BLaER1 (cell line): ENCODE measurements around the gene INF2.

Experiments
- H3K27ac ChIP-seq: shearing (Covaris generic); formaldehyde crosslinking; 2 replicates; pipeline ENCODE4 v1.8.1; 2022
- H3K27me3 ChIP-seq: shearing (Covaris generic); formaldehyde crosslinking; 2 replicates; pipeline ENCODE4 v1.8.1; 2022
- H3K36me3 ChIP-seq: shearing (Covaris generic); formaldehyde crosslinking; 2 replicates; pipeline ENCODE4 v1.8.1; 2022
- H3K4me1 ChIP-seq: shearing (Covaris generic); formaldehyde crosslinking; 2 replicates; pipeline ENCODE4 v1.8.1; 2022
- H3K4me2 ChIP-seq: shearing (Covaris generic); formaldehyde crosslinking; 2 replicates; pipeline ENCODE4 v1.8.1; 2022
- H3K4me3 ChIP-seq: shearing (Covaris generic); formaldehyde crosslinking; 2 replicates; pipeline ENCODE4 v1.8.1; 2022
- H3K9ac ChIP-seq: shearing (Covaris generic); formaldehyde crosslinking; 2 replicates; pipeline ENCODE4 v1.8.1; 2022
- H3K9me3 ChIP-seq: shearing (Covaris generic); formaldehyde crosslinking; 2 replicates; pipeline ENCODE4 v1.8.1; 2022
- H4K20me1 ChIP-seq: shearing (Covaris generic); formaldehyde crosslinking; 2 replicates; pipeline ENCODE4 v1.8.1; 2022
- Cebpa-rat ChIP-seq: shearing (Covaris generic); IDR thresholded peaks from 2 replicates; pipeline ENCODE4 v1.8.1; 2022

INF2 gene

GRCh38 chr14:104689109-104689880 is at the start of gene INF2:
INF2 (plus strand) TSS chr14:104689618; CDS start chr14:104701366, 11,748 bp downstream.
- Histone ChIP-seq H3K4me3 (peak within 1 kb of the TSS; percentile 99), H3K36me3 (peaks cover 29% of the 10 kb centered on the region), H3K9me3 (no peaks in the 10 kb centered on the region), H3K4me1 (peaks cover 74% of the 10 kb centered on the region), H3K27ac (peak within 1 kb of the TSS; percentile 97), H3K27me3 (no peaks in the 10 kb centered on the region), H3K9ac (peak within 1 kb of the TSS; percentile 97), H3K4me2 (peak within 1 kb of the TSS; percentile 100), H4K20me1 (peaks cover 47% of the 10 kb centered on the region)
- no peak for TF ChIP-seq Cebpa-rat

GRCh38 chr14:104639885-104640548 is 49.4 kb upstream of the INF2 start:
- H4K20me1 ChIP-seq = no peaks in the 10 kb centered on the region
- no peak overlapping the region for H3K4me3 ChIP-seq
- no peaks in the 10 kb centered on the region for H3K36me3 ChIP-seq
- H3K27ac ChIP-seq = peak overlapping the region; percentile 56
- H3K4me2 ChIP-seq = peak overlapping the region; percentile 74
- H3K4me1 ChIP-seq = peaks cover 80% of the 10 kb centered on the region
- 0 out of 2 replicates have a peak overlapping the region, but pooled peaks have one; percentile 15 for H3K9ac ChIP-seq
- no peak for TF ChIP-seq Cebpa-rat
- H3K9me3 ChIP-seq = no peaks in the 10 kb centered on the region
- no peaks in the 10 kb centered on the region for H3K27me3 ChIP-seq

GRCh38 chr14:104640681-104641080 is 48.7 kb upstream of the INF2 start:
- no peak for TF ChIP-seq Cebpa-rat
- H3K27me3 ChIP-seq = no peaks in the 10 kb centered on the region
- H3K9me3 ChIP-seq = peaks cover 5% of the 10 kb centered on the region; the same call in 1 of the 2 replicates
- H3K36me3 ChIP-seq = no peaks in the 10 kb centered on the region
- H4K20me1 ChIP-seq = no peaks in the 10 kb centered on the region
- 0 out of 2 replicates have a peak overlapping the region, but pooled peaks have one; percentile 15 for H3K9ac ChIP-seq
- peaks cover 77% of the 10 kb centered on the region for H3K4me1 ChIP-seq
- H3K27ac ChIP-seq = peak overlapping the region; percentile 56; the same call in 1 of the 2 replicates
- no peak overlapping the region for H3K4me3 ChIP-seq
- peak overlapping the region; percentile 74 for H3K4me2 ChIP-seq

- Histone ChIP-seq H3K4me3 (no peak overlapping the region), H3K9ac (peak overlapping the region; percentile 66)
Measured at GRCh38 chr14:104641753-104642539, 47.5 kb upstream of the INF2 start.

GRCh38 chr14:104642540-104642868 is 46.9 kb upstream of the INF2 start:
- Histone ChIP-seq H3K4me2 (peak overlapping the region; percentile 74), H3K9ac (peak overlapping the region; percentile 66)

More at GRCh38 chr14:104641753-104642539, 47.5 kb upstream of the INF2 start:
- peaks cover 69% of the 10 kb centered on the region for H3K4me1 ChIP-seq
- H3K27ac ChIP-seq = peak overlapping the region; percentile 86
- peaks cover 17% of the 10 kb centered on the region for H3K9me3 ChIP-seq
- H3K4me2 ChIP-seq = peak overlapping the region; percentile 74
- no peaks in the 10 kb centered on the region for H3K27me3 ChIP-seq
- no peak for TF ChIP-seq Cebpa-rat
- H3K36me3 ChIP-seq = no peaks in the 10 kb centered on the region
- no peaks in the 10 kb centered on the region for H4K20me1 ChIP-seq

GRCh38 chr14:104643306-104643705 is 46.1 kb upstream of the INF2 start:
- TF ChIP-seq Cebpa-rat = no peak
- no peaks in the 10 kb centered on the region for H3K27me3 ChIP-seq
- H3K4me1 ChIP-seq = peaks cover 82% of the 10 kb centered on the region
- no peaks in the 10 kb centered on the region for H4K20me1 ChIP-seq
- no peaks in the 10 kb centered on the region for H3K36me3 ChIP-seq
- H3K4me3 ChIP-seq = no peak overlapping the region
- no peak overlapping the region for H3K27ac ChIP-seq
- peak overlapping the region; percentile 27; the same call in 1 of the 2 replicates for H3K4me2 ChIP-seq
- H3K9me3 ChIP-seq = peaks cover 20% of the 10 kb centered on the region
- H3K9ac ChIP-seq = no peak overlapping the region

More at GRCh38 chr14:104642540-104642868, 46.9 kb upstream of the INF2 start:
- no peaks in the 10 kb centered on the region for H3K36me3 ChIP-seq
- H3K9me3 ChIP-seq = peaks cover 20% of the 10 kb centered on the region
- no peaks in the 10 kb centered on the region for H3K27me3 ChIP-seq
- no peak for TF ChIP-seq Cebpa-rat
- peak overlapping the region; percentile 86 for H3K27ac ChIP-seq
- H3K4me3 ChIP-seq = no peak overlapping the region
- H4K20me1 ChIP-seq = no peaks in the 10 kb centered on the region
- H3K4me1 ChIP-seq = peaks cover 75% of the 10 kb centered on the region

DNA sequence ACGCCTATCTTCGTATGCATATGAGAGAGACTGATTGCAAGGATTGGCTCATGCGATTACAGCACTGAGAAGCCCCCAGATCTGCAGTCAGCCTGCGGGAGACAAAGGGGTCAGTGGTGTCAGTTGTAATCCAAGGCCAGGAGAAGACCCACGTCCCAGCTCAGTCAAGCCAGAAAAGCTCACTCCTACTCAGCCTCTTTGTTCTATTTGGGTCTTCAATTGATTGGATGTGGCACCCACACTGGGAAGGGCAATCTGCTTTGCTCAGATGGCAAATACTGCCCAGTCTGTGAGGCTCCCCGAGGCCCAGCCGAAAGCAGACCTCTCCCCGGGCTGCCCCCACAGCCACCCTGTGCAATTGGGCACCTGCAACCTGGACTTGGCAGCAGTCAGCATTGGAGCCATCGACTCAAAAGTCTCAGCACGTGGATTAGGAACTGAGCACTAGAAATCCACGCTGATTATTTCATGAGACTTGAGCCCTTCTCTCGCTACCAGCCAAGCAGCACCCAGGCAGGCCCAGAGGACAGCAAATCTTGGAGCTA is 45.3 kb upstream of the INF2 start:
- Histone ChIP-seq H3K9ac (no peak overlapping the region), H3K4me1 (peaks cover 77% of the 10 kb centered on the region), H3K4me2 (peak overlapping the region; percentile 17), H3K27ac (peak overlapping the region; percentile 25; the same call in 1 of the 2 replicates), H3K36me3 (no peaks in the 10 kb centered on the region), H3K4me3 (no peak overlapping the region), H3K27me3 (no peaks in the 10 kb centered on the region), H4K20me1 (no peaks in the 10 kb centered on the region), H3K9me3 (peaks cover 20% of the 10 kb centered on the region)
- TF ChIP-seq Cebpa-rat = no peak

DNA sequence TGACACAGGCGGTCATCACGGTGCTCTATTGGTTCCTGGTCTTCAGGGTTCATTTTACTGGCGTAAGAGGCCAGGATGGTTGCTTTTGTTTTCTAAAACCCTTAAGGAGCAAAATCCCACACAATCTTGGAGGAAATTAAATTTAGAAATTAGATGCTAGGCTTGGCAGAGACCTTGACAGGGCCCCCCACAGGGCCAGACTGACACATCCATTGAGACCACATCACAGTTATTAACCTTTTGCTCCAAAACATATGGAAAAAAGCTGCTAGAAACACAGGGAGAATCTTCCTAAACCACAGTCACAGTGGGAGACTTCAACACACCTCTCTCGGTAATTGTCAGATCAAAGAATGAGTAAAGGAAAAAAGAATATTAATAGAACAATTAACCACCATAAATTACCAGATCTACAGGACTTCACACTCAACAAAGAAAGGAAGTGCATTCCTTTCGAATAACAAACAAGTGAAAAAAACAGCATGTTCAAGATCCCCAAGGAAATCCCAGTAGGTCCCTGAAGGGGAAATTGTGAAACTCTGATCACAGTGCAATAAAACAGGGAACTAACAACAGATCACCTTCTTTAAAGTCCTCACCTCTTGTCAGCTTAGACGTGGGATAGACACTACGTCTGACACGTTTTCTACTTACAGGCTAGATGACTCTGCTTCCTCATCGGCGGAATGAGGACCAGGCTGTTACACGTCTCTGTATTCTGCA is 44.6 kb upstream of the INF2 start:
- no peak overlapping the region for H3K9ac ChIP-seq
- peaks cover 20% of the 10 kb centered on the region for H3K9me3 ChIP-seq
- H3K4me1 ChIP-seq = peaks cover 77% of the 10 kb centered on the region
- H3K4me2 ChIP-seq = peak overlapping the region; percentile 17
- H3K36me3 ChIP-seq = no peaks in the 10 kb centered on the region
- H3K4me3 ChIP-seq = no peak overlapping the region
- peak overlapping the region; percentile 25; the same call in 1 of the 2 replicates for H3K27ac ChIP-seq
- TF ChIP-seq Cebpa-rat = no peak
- no peaks in the 10 kb centered on the region for H3K27me3 ChIP-seq
- H4K20me1 ChIP-seq = no peaks in the 10 kb centered on the region
